Non-pigmented ciliary epithelial cell (primary cell): Measurements from ENCODE around the gene PPFIA3.
"Not testable (repeated sequence)": the region's sequence is repeated elsewhere in the genome, so short reads cannot be mapped to it uniquely, and the experiment has no call there.

Source experiments
- DNase-seq: peaks from one replicate; pipeline ENCODE4 v3.0.0-alpha.2; 2010; ENCODE audit warnings: low read depth

Gene PPFIA3

GRCh38 chr19:49125025-49125731 is 5.8 kb downstream of the PPFIA3 start:
- DNase-seq: no peak

GRCh38 chr19:49126575-49126974 is 7.2 kb downstream of the PPFIA3 start:
- DNase-seq: no peak

- not testable (repeated sequence) for DNase-seq
Observed at GRCh38 chr19:49127225-49127624, 7.9 kb downstream of the PPFIA3 start.

DNA sequence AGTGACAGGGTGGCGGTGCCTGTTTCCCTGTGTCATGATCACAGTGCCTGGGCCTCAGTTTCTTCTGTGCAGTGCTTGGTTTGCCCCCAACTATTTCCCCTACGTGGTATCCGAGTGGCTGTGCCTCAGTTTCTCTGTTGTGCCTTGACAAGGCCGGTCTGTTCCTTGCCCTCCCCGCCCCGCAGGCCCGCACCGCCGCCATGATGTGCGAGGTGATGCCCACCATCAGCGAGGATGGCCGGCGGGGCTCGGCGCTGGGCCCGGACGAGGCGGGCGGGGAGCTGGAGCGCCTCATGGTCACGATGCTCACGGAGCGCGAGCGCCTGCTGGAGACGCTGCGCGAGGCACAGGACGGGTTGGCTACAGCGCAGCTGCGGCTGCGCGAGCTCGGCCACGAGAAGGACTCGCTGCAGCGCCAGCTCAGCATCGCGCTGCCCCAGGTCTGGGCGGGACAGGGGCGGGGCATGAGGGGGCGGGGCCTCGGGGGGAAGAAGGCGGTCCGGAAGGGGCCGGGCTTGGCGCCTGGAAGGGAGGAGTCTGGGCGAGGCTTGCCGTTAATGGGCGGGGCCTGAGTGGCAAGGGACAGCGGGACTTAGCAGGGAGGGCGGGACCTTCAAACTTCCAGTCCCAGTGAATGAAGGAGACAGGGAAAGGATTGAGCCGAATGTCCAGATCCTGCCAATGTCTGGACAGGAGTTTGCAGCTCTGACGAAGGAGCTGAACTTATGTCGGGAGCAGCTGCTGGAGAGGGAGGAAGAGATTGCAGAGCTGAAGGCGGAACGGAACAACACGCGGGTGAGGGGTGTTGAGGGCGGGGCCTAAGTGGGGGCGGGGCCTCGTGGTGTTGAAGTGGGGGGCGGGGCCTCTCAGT is 8.6 kb downstream of the PPFIA3 start:
- peak; percentile 78 for DNase-seq

DNA sequence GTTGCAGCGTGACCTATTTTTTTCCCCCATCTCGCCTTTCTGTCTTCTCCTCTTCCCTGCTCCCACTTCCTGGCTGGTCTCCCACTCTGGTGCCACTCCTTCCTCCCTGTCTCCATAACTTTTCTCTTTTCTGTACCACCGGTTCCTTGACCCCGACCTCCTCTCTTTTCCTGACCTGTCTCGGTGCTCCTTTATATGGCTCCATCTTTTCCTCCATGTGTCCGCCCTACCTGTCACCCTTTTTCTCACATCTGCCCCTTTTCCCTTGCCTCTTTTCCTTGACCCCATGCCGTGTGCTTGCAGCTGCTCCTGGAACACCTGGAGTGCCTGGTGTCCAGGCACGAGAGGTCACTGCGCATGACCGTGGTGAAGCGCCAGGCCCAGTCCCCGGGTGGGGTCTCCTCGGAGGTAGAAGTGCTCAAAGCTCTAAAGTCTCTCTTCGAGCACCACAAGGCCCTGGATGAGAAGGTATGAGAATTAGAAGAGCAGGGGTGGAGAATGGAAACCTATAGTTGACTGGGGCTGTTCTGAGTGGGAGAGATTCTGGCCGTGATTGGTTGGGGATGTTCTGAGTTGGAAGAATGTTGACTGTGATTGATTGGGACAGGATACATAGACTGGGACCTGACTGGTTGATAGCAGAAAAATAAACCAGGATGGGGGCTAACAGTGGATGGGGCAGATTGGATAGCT is 9.3 kb downstream of the PPFIA3 start:
- no peak for DNase-seq

- no peak for DNase-seq
Observed at GRCh38 chr19:49129238-49129583, 9.9 kb downstream of the PPFIA3 start.

- DNase-seq: no peak
Observed at GRCh38 chr19:49130325-49130724, 11.0 kb downstream of the PPFIA3 start.

- DNase-seq: no peak
Observed at GRCh38 chr19:49132974-49133609, 13.7 kb downstream of the PPFIA3 start.

- no peak for DNase-seq
Observed at GRCh38 chr19:49133621-49134454, 14.5 kb downstream of the PPFIA3 start.

DNA sequence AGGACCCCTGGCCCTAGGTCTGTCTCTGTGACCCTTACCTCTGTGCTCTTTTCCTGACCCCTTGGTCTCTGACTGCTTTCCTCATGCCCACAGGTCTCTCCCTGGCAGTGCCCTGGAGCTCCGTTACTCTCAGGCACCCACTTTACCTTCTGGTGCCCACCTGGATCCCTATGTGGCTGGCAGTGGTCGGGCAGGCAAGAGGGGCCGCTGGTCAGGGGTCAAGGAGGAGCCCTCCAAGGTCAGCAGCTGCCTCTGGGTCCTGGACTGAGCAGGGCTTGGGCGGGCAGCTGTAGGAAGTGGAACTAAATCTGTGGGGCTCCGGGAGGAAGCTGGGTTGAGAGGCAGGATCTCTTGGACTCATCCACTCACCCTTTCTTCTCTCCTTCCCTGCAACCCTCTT is 16.3 kb downstream of the PPFIA3 start:
- DNase-seq: no peak

- no peak for DNase-seq
Observed at GRCh38 chr19:49136771-49137171, 17.4 kb downstream of the PPFIA3 start.

DNA sequence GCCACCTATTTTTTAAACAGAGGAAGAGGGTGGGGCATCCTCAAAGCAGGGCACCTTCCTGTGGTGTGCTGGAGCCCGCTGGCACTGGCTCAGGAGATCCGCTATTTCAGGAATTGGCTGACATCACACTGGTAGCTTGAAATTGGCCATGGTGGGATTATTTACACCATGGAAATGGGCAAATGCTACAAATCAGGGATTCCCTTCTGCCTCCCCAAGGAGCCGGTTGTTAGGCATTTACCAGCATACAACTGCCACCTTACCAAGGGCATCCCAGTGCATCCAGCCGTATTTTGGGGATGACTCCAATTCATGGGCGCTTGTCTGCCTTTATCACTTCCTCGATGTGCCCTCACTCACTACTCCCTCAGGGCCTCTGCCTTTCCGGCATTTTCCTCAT is 21.6 kb downstream of the PPFIA3 start:
- no peak for DNase-seq

DNA sequence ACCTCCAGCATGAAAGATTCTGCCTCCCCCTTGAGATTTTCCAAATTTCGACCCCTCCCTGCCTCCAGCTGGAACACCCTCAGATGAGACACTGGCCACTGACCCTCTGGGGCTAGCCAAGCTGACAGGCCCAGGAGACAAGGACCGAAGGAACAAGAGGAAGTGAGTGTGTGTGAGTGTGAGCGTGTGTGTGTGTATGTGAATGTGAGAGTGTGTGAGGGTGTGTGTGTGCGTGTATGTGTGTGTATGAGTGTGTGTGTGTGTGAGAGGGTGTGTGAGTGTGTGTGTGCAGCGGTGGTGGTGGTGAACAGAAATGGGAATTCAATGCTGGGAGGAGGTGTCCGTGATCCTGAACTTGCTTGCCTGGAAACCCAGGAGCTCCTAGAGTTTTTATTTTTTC is 22.0 kb downstream of the PPFIA3 start:
- no peak for DNase-seq

DNA sequence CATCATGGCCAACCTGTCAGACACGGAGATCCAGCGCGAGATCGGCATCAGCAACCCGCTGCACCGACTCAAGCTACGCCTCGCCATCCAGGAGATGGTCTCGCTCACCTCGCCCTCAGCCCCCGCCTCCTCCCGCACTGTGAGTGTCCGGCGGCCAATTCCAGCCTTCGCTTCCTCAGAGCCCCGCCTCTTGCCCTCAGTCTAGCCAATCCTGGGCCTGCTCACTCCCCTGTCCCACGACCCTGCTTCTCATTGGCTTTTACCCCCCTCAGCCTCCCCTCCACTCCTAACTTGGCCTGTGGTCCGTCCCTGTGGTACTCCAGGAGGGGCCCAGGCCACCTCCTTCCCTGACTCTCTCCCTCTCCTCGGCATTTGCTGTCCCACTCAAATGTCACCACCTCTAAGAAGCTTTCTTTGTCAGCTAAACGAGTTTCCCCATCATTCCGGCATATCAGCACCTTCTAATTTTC is 23.6 kb downstream of the PPFIA3 start:
- no peak for DNase-seq

DNA sequence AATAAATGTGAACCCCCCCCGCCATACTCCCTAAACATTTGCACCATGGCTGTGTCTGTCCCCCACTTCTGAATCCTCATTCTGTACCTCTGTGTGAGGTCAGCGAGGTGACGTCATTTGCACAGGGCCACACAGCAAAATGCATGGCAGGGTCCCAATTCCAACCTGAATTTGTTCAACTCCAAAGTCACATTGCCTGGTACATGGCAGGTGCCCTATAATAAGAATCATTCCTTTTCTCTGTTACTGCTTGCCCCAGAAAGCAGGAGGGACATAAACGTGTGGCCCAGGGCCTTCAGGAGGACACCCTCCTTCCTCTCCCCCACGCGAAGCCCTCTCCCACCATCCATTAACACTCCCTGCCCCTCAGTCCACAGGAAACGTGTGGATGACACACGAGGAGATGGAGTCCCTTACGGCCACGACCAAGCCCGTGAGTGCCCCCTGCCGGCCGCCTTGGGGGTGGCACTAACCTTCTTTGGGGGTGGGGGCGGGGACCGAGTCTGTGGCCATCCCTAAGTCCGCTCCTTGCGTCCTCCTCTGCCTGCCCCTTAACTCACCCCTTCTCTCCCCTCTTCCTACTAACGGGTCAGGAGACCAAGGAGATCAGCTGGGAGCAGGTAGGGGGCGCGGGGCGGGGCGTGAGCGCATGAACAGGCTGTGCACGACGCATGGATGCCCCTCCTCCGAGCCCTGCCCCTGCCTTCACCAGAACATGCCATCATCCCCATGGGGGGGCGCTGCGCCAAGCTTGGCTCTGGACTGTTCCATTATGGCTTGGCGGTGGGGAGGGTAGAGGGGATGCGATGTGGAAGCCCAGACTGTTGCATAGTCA is 26.4 kb downstream of the PPFIA3 start:
- no peak for DNase-seq

DNA sequence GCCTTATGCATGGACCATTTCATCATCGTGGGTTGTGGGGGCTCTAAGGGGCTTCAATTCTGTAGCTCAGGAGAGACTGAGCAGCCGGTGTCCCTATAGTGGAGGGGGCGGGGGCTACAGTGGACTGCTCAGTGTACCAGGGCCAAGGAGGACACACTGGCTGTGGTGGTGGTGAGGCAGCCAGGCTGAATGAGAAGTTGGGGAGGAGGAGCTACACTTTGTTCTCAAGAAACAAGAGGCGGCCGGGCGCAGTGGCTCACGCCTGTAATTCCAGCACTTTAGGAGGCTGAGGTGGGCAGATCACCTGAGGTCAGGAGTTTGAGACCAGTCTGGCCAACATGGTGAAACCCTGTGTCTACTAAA is 27.0 kb downstream of the PPFIA3 start:
- DNase-seq: not testable (repeated sequence)

DNA sequence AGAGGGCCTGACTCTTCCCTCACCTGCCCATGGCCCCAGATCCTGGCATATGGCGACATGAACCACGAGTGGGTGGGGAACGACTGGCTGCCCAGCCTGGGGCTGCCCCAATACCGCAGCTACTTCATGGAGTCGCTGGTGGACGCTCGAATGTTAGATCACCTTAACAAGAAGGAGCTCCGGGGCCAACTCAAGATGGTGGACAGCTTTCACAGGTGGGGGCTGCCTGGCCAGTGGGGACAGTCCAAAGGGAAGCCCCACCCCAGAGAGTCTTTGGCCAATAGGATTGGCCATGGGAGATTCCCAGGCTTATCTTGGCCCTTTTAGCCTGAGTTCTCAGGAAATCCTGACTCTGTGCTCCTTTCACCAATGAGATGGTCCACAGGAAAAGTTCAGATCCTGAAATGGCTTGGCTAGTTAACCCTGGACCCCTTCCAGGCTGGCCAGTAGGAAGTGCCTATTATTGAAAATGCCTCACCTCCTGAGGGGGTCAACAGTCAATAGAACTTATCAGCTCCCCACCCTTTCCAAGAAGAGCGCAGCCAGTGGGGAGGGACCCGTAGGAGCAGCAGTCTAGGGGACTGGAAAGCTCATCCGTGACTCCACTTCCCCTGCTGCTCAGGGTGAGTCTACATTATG is 28.8 kb downstream of the PPFIA3 start:
- DNase-seq: no peak

- DNase-seq: no peak
Observed at GRCh38 chr19:49148784-49149651, 29.7 kb downstream of the PPFIA3 start.

GRCh38 chr19:49149652-49150105 is 30.3 kb downstream of the PPFIA3 start:
- DNase-seq: no peak
